HG02938 (cell line): Measurements from ENCODE around the gene DNAH5.

Experiments
- ATAC-seq: cut with Tn5 transposase; IDR thresholded peaks from one replicate; pipeline ENCODE4 v1.9.1; 2021; ENCODE audit warnings: mild to moderate bottlenecking, moderate library complexity; ENCODE audit not compliant: unreplicated experiment

DNAH5 gene

GRCh38 chr5:13939638-13940037, 4.8 kb downstream of the DNAH5 start:
- ATAC-seq, result no peak

GRCh38 chr5:13934921-13935320, 9.6 kb downstream of the DNAH5 start:
- no peak for ATAC-seq

GRCh38 chr5:13934125-13934524, 10.4 kb downstream of the DNAH5 start:
- no peak for ATAC-seq

DNA sequence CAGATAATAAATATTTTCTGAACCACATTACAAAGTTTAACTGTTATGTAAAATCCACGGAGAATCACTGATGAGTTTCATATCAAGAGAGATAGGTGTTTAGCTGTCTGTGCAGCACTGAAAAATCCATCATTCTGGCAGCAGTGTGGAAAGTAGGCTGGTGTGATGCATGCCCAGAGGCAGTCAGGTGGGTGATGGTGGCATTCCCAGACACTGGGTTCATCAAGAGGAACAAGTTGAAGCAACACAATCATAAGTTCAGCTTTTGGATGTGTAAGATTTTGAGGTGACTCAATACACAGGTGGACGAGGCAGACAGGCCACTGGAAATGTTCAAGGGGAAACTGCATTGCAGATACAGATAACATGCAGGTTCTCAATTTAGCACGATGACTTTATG, 11.9 kb downstream of the DNAH5 start:
- ATAC-seq, result no peak

- no peak for ATAC-seq
These were observed 12.5 kb downstream of the DNAH5 start for GRCh38 chr5:13932011-13932410.

- ATAC-seq, result no peak
These were observed 13.8 kb downstream of the DNAH5 start for GRCh38 chr5:13930541-13931171.

GRCh38 chr5:13926731-13927130, 17.8 kb downstream of the DNAH5 start:
- ATAC-seq, result no peak

DNA sequence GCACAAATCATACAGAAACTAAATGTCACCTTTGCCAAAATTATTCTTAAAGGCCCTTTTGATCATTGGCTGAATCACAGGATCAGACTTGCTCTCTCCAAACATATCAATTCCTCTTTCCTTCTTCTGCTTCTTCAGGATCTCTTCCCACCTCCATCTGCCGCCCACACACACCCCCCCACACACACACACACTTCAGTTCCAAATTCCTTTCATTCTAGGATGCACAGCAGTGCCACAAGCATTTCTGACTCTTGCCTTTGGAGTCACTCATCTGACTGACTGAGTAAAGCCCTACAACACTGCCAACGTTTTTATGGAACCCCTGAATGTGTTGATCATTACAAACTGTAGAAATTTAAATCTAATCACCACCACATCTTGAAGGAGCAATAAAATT, 22.9 kb downstream of the DNAH5 start:
- ATAC-seq, result no peak

GRCh38 chr5:13919786-13920185, 24.7 kb downstream of the DNAH5 start:
- ATAC-seq, result no peak

- no peak for ATAC-seq
These were observed 25.4 kb downstream of the DNAH5 start for GRCh38 chr5:13919087-13919486.

DNA sequence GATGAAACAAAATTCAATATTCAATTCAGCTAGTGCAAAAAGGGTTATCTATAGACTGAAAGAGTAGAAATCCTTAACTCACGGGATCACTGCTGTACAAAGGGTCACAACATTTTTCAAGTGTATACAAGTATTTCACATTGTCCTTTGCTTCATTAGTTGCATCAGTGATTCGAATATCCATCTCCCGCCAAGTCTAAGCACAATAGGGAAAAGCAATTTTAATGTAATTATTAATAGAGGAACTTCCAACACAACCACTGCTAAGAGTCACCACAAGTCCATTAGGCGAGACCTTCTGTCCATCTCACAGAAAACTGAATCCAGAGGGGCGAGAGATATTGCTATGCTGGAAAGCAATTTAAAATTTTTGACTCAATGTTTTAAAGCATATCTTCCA, 27.4 kb downstream of the DNAH5 start:
- ATAC-seq, result no peak

- no peak for ATAC-seq
These were observed 30.5 kb downstream of the DNAH5 start for GRCh38 chr5:13913962-13914361.

DNA sequence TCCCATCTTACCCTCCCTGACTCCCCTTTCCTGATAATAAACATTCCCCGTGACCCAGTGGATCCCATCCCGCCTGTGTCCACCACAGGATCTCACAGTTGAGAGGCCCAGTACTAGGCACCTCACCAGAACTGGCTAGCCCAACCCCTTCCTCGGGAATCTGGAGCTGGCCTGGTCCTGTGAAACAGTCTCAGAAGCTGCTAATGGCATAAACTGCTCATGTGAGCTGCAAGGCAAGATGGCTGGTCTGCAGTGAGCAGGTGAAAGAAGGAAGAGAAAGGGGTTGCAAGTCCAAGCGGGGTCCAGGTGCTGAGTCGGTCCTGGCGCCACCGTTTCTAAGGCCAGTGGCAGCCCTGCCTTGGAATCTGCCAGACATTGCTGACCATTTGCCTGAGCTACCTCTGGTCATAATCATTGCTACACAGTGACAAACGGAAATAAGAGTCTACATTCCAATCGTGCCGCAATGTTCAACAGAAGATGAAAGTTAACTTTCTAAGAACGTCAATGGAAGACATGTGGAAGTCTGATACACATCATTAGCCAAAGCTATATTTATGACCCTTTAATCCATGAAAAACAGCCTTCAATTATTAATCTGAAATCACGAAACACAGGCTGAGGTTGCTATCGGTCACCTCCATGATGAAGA, 33.7 kb downstream of the DNAH5 start:
- ATAC-seq, result no peak

DNA sequence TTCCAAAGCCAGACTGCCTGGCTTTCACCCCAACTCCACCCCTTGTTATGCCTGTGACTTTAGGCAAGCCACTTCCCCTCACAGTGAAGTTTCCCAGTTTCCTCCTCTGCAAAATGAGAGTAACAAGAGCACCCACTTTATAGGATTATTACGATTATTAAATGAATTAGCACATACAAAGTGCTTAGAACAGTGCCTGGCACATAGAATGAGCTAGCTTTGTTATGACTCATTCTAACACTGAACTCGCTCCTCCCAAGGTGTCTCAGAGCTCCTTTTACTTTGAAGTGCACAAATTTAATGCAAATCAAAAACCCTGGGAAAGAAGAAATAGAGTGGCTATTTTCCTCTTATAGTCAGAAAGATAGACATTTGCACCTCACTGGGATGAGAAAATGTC, 34.3 kb downstream of the DNAH5 start:
- no peak for ATAC-seq

- no peak for ATAC-seq
These were observed 35.2 kb downstream of the DNAH5 start for GRCh38 chr5:13909271-13909670.

- ATAC-seq, result no peak
These were observed 45.9 kb downstream of the DNAH5 start for GRCh38 chr5:13898569-13898968.

- no peak for ATAC-seq
These were observed 66.1 kb downstream of the DNAH5 start for GRCh38 chr5:13878357-13878756.

- ATAC-seq, result no peak
These were observed 77.7 kb downstream of the DNAH5 start for GRCh38 chr5:13866792-13867191.

GRCh38 chr5:13865312-13865711, 79.2 kb downstream of the DNAH5 start:
- ATAC-seq, result no peak

DNA sequence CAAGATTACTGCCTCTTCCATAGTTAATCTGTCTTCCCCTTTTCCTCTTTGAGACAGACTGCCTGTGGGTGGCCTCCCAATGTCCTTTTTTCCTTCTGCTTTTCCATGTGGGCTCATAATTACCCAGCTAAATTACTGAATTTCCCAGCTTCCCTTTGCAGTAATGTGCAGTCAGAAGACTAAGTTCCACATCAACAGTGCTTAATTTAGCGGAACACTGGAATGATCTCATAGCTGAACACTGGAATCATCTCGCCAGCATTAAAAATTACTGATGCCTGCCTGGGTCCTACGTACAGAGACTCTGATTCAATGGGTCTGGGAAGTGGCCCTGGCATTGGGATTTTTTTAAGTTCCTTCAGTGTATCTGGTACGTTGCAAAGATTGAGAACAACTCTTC, 84.3 kb downstream of the DNAH5 start:
- ATAC-seq, result no peak

- no peak for ATAC-seq
These were observed 85.0 kb downstream of the DNAH5 start for GRCh38 chr5:13859270-13860065.

DNA sequence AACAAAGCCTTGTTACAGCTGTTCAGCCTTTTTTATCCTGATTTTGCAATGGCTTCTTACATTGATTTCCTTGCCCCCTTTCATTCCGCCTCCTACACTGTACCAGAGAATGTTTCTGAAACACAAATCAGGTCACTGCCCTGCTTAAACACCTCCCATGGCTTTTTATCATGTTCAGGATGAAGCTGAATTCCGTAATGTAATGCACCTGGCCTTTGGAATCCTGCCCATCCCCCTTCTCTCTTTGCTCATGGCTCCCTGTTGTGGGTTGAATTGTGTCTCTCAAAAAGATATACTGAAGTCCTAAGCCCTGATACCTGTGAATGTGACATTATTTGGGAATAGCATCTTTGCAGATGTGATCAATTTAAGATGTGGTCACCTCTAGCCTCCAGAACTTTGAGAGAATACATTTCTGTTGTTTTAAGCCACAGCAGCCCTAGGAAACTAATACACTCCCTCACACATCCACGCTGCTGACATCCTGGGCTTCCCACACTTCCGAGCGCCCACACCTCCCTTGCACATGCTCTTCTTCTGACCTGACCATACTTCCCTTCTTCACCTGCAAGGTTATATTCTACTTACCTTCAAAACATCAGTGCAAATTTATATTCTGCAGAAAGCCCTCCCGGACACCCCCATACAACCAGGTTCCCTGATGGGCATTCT, 101.2 kb downstream of the DNAH5 start:
- no peak for ATAC-seq
